Activated CD4-positive, alpha-beta memory T cell treated with anti-CD3 and anti-CD28 coated beads, Interleukin-2, amount 10 ng/mL, durations not matched to agents 7 days and 5 days (primary cell): ENCODE results near the gene XPOT. TPM values are rescaled to one million over a fixed set of nuclear protein-coding genes. Genes with fewer than 3 reads are reported as not detected.

Experiments used
- CTCF ChIA-PET: fragments of 350-600 bp; sonication (Branson Sonifier 250); formaldehyde crosslinking; loops from one replicate; lab custom pipeline; 2021; ENCODE audit warnings: antibody characterized with exemption, inconsistent platforms; lab: Charles Lee
- POLR2A ChIA-PET: fragments of 350-600 bp; sonication (Branson Sonifier 250); formaldehyde crosslinking; loops from one replicate; lab custom pipeline; 2021; ENCODE audit warnings: antibody characterized with exemption; lab: Charles Lee
- DNase-seq: peaks from one replicate; pipeline ENCODE4 v3.0.0-alpha.2; 2020
- H3K27ac Mint-ChIP-seq: one replicate; pipeline ENCODE4 v1.8.0; 2021; ENCODE audit warnings: mild to moderate bottlenecking, mixed read lengths
- H3K27me3 Mint-ChIP-seq: one replicate; pipeline ENCODE4 v1.8.0; 2021; ENCODE audit warnings: mixed read lengths
- H3K36me3 Mint-ChIP-seq: one replicate; pipeline ENCODE4 v1.8.0; 2021; ENCODE audit warnings: low read depth, mixed read lengths
- H3K4me1 Mint-ChIP-seq: one replicate; pipeline ENCODE4 v1.8.0; 2021; ENCODE audit warnings: mixed read lengths
- H3K4me3 Mint-ChIP-seq: one replicate; pipeline ENCODE4 v1.8.0; 2021; ENCODE audit warnings: mild to moderate bottlenecking, mixed read lengths
- H3K9me3 Mint-ChIP-seq: one replicate; pipeline ENCODE4 v1.8.0; 2021; ENCODE audit warnings: mixed read lengths
- total RNA-seq, 2 experiments: library from RNA; stranded (reverse); gene quantifications; one replicate each; pipeline ENCODE4 v1.2.3, GENCODE V29; 2021

Gene XPOT
- total RNA-seq, 2 experiments from 2014 or later = 119 to 122 TPM

DNA sequence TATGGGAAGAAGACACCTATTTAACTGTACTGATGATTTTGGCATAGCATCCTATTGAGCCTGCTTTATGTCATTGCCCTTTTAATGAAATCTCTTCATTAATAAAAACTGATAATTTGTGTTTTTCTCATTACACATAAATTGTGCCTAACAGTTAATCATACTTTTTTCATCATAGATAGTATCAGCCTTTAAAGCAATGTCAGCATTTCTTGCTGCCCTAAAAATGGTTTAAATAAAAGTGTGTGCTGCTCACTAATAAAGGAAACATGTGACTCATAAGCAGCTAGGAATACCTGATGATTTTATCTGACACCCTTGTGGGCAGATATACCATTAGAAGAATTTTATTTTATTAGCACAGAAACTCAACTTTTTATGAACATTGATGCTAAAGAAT is 74.5 kb downstream of the XPOT start:
- Mint-ChIP-seq H3K9me3 (peaks cover 8% of the 10 kb centered on the region), H3K4me1 (peaks cover 2% of the 10 kb centered on the region), H3K36me3 (peaks cover 61% of the 10 kb centered on the region), H3K27ac (no peak overlapping the region), H3K27me3 (no peaks in the 10 kb centered on the region), H3K4me3 (no peak overlapping the region)
- DNase-seq = no peak
- CTCF ChIA-PET = no interaction called here
- POLR2A ChIA-PET = no interaction called here

- CTCF ChIA-PET = no interaction called here
These were observed 76.0 kb downstream of the XPOT start for GRCh38 chr12:64480148-64480547.

DNA sequence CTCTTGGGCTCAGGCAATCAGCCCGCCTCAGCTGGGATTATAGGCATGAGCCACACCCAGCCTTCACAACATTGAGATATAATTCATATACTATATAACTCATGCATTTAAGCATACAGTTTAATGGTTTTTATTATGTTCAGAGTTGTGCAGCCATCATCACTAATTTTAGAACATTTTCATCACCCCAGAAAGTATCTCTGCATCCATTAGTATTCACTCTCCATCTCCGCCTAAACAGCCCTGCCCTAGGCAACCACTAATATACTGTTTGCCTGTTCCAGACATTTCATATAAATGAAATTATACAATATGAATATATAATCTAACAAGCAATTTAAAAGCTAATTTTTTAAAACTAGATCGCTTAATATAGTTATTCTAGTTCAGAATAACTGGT is 82.5 kb downstream of the XPOT start:
- ChIA-PET POLR2A (no interaction called here), CTCF (no interaction called here)
- H3K4me1 Mint-ChIP-seq = peaks cover 13% of the 10 kb centered on the region
- H3K36me3 Mint-ChIP-seq = peaks cover 52% of the 10 kb centered on the region
- H3K27me3 Mint-ChIP-seq = no peaks in the 10 kb centered on the region
- H3K9me3 Mint-ChIP-seq = no peaks in the 10 kb centered on the region
- no peak for DNase-seq
- H3K27ac Mint-ChIP-seq = no peak overlapping the region
- no peak overlapping the region for H3K4me3 Mint-ChIP-seq

More at GRCh38 chr12:64480148-64480547, 76.0 kb downstream of the XPOT start:
- H3K36me3 Mint-ChIP-seq = peaks cover 53% of the 10 kb centered on the region
- no peak overlapping the region for H3K4me3 Mint-ChIP-seq
- peaks cover 2% of the 10 kb centered on the region for H3K4me1 Mint-ChIP-seq
- no peak for DNase-seq
- POLR2A ChIA-PET = no interaction called here
- H3K27ac Mint-ChIP-seq = no peak overlapping the region
- H3K9me3 Mint-ChIP-seq = peaks cover 8% of the 10 kb centered on the region
- no peaks in the 10 kb centered on the region for H3K27me3 Mint-ChIP-seq

DNA sequence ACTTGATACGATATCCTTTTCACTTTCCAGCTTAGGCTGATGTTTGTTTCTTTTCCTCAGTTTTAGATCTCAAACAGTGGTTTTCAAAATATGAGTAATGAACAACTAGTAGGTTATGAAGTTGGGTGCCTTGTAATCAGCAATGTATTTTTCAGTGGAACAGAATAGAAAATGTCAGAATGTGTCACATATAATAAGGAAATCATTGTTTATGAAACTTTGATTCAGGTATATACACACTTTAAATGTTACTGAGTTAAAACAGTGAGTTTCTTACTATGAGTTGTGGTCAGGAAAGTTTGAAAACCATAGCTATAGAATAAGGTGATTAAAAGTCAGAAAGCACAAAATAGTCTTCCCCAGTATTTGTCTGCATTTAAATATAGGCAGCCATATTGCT is 87.5 kb downstream of the XPOT start:
- CTCF ChIA-PET = no interaction called here

GRCh38 chr12:64493513-64493912 is 89.3 kb downstream of the XPOT start:
- Mint-ChIP-seq H3K4me1 (peaks cover 29% of the 10 kb centered on the region), H3K4me3 (no peak overlapping the region), H3K27me3 (no peaks in the 10 kb centered on the region), H3K9me3 (no peaks in the 10 kb centered on the region), H3K36me3 (peaks cover 57% of the 10 kb centered on the region), H3K27ac (no peak overlapping the region)
- no peak for DNase-seq
- ChIA-PET CTCF (no interaction called here), POLR2A (no interaction called here)

More for the DNA sequence above, 87.5 kb downstream of the XPOT start:
- Mint-ChIP-seq H3K36me3 (peaks cover 52% of the 10 kb centered on the region), H3K27ac (peak overlapping the region; percentile 68), H3K4me3 (no peak overlapping the region), H3K4me1 (peaks cover 31% of the 10 kb centered on the region), H3K9me3 (no peaks in the 10 kb centered on the region), H3K27me3 (no peaks in the 10 kb centered on the region)
- POLR2A ChIA-PET = no interaction called here
- no peak for DNase-seq

- peak overlapping the region; percentile 54 for H3K27ac Mint-ChIP-seq
- CTCF ChIA-PET = interaction anchor here (1.1 kb wide), 1 partner anchor 12 kb away, joined by 3 read pairs; no protein-coding TSS in a partner anchor
- peaks cover 51% of the 10 kb centered on the region for H3K36me3 Mint-ChIP-seq
- no peak for DNase-seq
- POLR2A ChIA-PET = no interaction called here
- H3K4me1 Mint-ChIP-seq = peaks cover 24% of the 10 kb centered on the region
- H3K9me3 Mint-ChIP-seq = no peaks in the 10 kb centered on the region
- no peak overlapping the region for H3K4me3 Mint-ChIP-seq
- no peaks in the 10 kb centered on the region for H3K27me3 Mint-ChIP-seq
These were observed 91.0 kb downstream of the XPOT start for GRCh38 chr12:64494998-64495729.

GRCh38 chr12:64496839-64497400 is 92.7 kb downstream of the XPOT start:
- H3K36me3 Mint-ChIP-seq = peaks cover 49% of the 10 kb centered on the region
- peaks cover 15% of the 10 kb centered on the region for H3K4me1 Mint-ChIP-seq
- CTCF ChIA-PET = interaction anchor here (0.6 kb wide), 1 partner anchor 682 kb away, joined by 3 read pairs; no protein-coding TSS in a partner anchor
- no peaks in the 10 kb centered on the region for H3K9me3 Mint-ChIP-seq
- no peaks in the 10 kb centered on the region for H3K27me3 Mint-ChIP-seq
- H3K4me3 Mint-ChIP-seq = no peak overlapping the region
- no peak for DNase-seq
- POLR2A ChIA-PET = no interaction called here
- no peak overlapping the region for H3K27ac Mint-ChIP-seq

DNA sequence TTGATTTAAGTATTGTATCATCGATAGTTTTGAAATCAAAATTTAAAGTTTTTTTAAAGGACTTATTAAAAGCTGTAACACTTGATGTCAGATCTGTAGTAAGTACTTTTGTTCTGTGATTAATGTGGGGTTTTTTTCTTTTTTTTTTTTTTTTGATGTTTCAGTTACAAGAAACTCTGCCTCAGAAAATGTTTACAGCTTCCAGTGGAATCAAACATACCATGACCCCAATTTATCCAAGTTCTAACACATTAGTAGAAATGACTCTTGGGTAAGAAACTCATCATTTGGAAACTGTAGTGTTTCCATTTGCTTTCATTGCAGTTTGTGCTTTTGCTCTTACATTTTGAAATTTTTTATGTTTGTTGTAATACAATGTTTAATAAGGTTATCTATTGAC is 93.3 kb downstream of the XPOT start:
- Mint-ChIP-seq H3K4me3 (no peak overlapping the region), H3K9me3 (no peaks in the 10 kb centered on the region), H3K27ac (no peak overlapping the region), H3K27me3 (no peaks in the 10 kb centered on the region), H3K4me1 (peaks cover 14% of the 10 kb centered on the region), H3K36me3 (peaks cover 46% of the 10 kb centered on the region)
- ChIA-PET CTCF (interaction anchor here (0.6 kb wide), 1 partner anchor 683 kb away, joined by 3 read pairs; no protein-coding TSS in a partner anchor), POLR2A (no interaction called here)
- DNase-seq = no peak

- POLR2A ChIA-PET = no interaction called here
- CTCF ChIA-PET = interaction anchor here (0.6 kb wide), 1 partner anchor 683 kb away, joined by 3 read pairs; no protein-coding TSS in a partner anchor
- DNase-seq = no peak
- Mint-ChIP-seq H3K27me3 (no peaks in the 10 kb centered on the region), H3K4me1 (peaks cover 14% of the 10 kb centered on the region), H3K9me3 (no peaks in the 10 kb centered on the region), H3K4me3 (no peak overlapping the region), H3K36me3 (peaks cover 45% of the 10 kb centered on the region), H3K27ac (no peak overlapping the region)
These were observed 93.7 kb downstream of the XPOT start for GRCh38 chr12:64497903-64498302.

DNA sequence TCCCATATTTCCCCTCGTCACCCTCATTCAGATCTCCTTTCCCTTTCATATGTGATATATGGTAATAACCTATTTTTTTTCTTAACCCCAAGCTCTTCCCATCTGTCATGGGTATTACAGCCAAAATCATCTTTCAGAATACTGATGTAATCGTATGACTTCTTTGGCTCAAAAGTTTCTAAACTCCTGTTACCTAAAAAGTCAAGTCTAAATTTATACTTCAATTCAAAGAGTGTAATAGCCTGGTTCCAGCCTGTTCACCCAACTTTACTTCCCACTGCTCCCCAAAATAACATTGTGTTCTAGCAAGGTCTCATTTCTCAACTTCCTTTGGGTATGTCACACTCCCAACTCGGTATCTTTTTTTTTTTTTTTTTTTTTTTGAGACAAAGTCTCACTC is 96.2 kb downstream of the XPOT start:
- ChIA-PET POLR2A (no interaction called here), CTCF (no interaction called here)
- H3K36me3 Mint-ChIP-seq = peaks cover 33% of the 10 kb centered on the region
- peaks cover 2% of the 10 kb centered on the region for H3K4me1 Mint-ChIP-seq
- H3K4me3 Mint-ChIP-seq = no peak overlapping the region
- no peaks in the 10 kb centered on the region for H3K9me3 Mint-ChIP-seq
- no peak overlapping the region for H3K27ac Mint-ChIP-seq
- H3K27me3 Mint-ChIP-seq = no peaks in the 10 kb centered on the region
- DNase-seq = no peak

Other genes starting within 250 kb of the XPOT start
- 10 to 100 TPM in 1 of 2 experiments, 1 to 10 TPM in 1; 9.6 to 10.3 TPM for gene KICS2, start 182.1 kb upstream of the XPOT start, total RNA-seq
- under 1 TPM in 1 of 2 experiments, not detected in 1; 0.40 TPM for gene C12orf56, start 13.6 kb upstream of the XPOT start, total RNA-seq
- 10 to 100 TPM; 34.1 to 36.0 TPM for gene TBK1, start 47.7 kb downstream of the XPOT start, total RNA-seq
- gene RASSF3, start 206.1 kb downstream of the XPOT start, total RNA-seq = 10 to 100 TPM; 81.3 to 83.7 TPM